Naive thymus-derived CD8-positive, alpha-beta T cell (primary cell): ENCODE measurements around the gene ALK. TPM values are rescaled to one million over a fixed set of nuclear protein-coding genes. Genes with fewer than 3 reads are reported as not detected.

Experiments
- ATAC-seq, 2 donors: fragments of 150-1000 bp; cut with Tn5 transposase in 1 of 2; sonication (Bioruptor Pico), chemical (Tn5 transposase) in 1 of 2; 1 replicate in 1 of 2; 2 replicates in 1 of 2; pipeline ENCODE4 v1.10.0; 2021; ENCODE audit warnings: mild to moderate bottlenecking in 2 of 2, moderate library complexity in 2 of 2
- POLR2A ChIA-PET: fragments of 350-600 bp; sonication (Branson Sonifier 250); formaldehyde crosslinking; loops from one replicate; lab custom pipeline; 2021; ENCODE audit warnings: antibody characterized with exemption; lab: Charles Lee
- DNase-seq, 10 donors: peaks; one replicate each; pipeline versions ENCODE4 v3.0.0 to v3.0.0-alpha.2; 2020 to 2022
- H3K27ac Mint-ChIP-seq, 10 donors: one replicate each; pipeline ENCODE4 v1.8.0; 2020 to 2022; ENCODE audit warnings: mild to moderate bottlenecking in 10 of 10, mixed read lengths in 10 of 10, moderate library complexity in 4 of 10, inconsistent platforms in 1 of 10
- H3K27me3 Mint-ChIP-seq, 5 donors: one replicate each; pipeline ENCODE4 v1.8.0; 2021 to 2022; ENCODE audit warnings: mixed read lengths in 5 of 5
- H3K36me3 Mint-ChIP-seq, 3 donors: one replicate each; pipeline ENCODE4 v1.8.0; 2020 to 2022; ENCODE audit warnings: mixed read lengths in 3 of 3, mild to moderate bottlenecking in 2 of 3, inconsistent platforms in 1 of 3
- H3K4me1 Mint-ChIP-seq, 4 donors: one replicate each; pipeline ENCODE4 v1.8.0; 2021 to 2022; ENCODE audit warnings: mixed read lengths in 4 of 4
- H3K4me3 Mint-ChIP-seq, 10 donors: one replicate each; pipeline ENCODE4 v1.8.0; 2020 to 2022; ENCODE audit warnings: mild to moderate bottlenecking in 10 of 10, mixed read lengths in 10 of 10, moderate library complexity in 6 of 10, inconsistent platforms in 1 of 10
- H3K9me3 Mint-ChIP-seq, 9 donors: one replicate each; pipeline ENCODE4 v1.8.0; 2020 to 2022; ENCODE audit warnings: mixed read lengths in 9 of 9, mild to moderate bottlenecking in 3 of 9, inconsistent platforms in 1 of 9, moderate library complexity in 1 of 9
- polyA plus RNA-seq, 3 donors: library from polyadenylated mRNA; unstranded; fragments of 300-500 nt; fragmentation: Illumina TruSeq; gene quantifications; one replicate each; pipeline ENCODE4 v1.2.3, GENCODE V29; 2021
- total RNA-seq, 8 experiments: library from RNA in 2 of 8; stranded (reverse) in 2 of 8; gene quantifications; one replicate each; pipeline ENCODE4 v1.2.3 and lab custom pipeline; 2021 to 2026

The ALK gene
- total and polyA plus RNA-seq, 5 experiments from 2014 or later = 0.10 TPM; not detected in 4

- POLR2A ChIA-PET = no interaction called here
- H3K9me3 Mint-ChIP-seq = no peaks in the 10 kb centered on the region
- H3K27ac Mint-ChIP-seq = no peak overlapping the region
- H3K36me3 Mint-ChIP-seq = peaks cover under 1 to 76% (median 24%) of the 10 kb centered on the region in 3 donors
- H3K4me3 Mint-ChIP-seq = no peak overlapping the region
- DNase-seq (no peak), ATAC-seq (no peak)
- H3K4me1 Mint-ChIP-seq = peaks cover 2 to 8% (median 4%) of the 10 kb centered on the region in 4 donors
- H3K27me3 Mint-ChIP-seq = no peaks in the 10 kb centered on the region
Measured at GRCh38 chr2:29146197-29146596, 775.2 kb downstream of the ALK start.

- no peaks in the 10 kb centered on the region for H3K27me3 Mint-ChIP-seq
- no peak for ATAC-seq
- peaks cover 13 to 26% (median 22%) of the 10 kb centered on the region in 4 donors for H3K4me1 Mint-ChIP-seq
- no peak for DNase-seq
- no peak overlapping the region for H3K4me3 Mint-ChIP-seq
- H3K36me3 Mint-ChIP-seq = peaks cover 20 to 82% (median 38%) of the 10 kb centered on the region in 3 donors
- peaks cover 0 to 12% (median 0%) of the 10 kb centered on the region in 9 donors for H3K9me3 Mint-ChIP-seq
- POLR2A ChIA-PET = no interaction called here
- no peak overlapping the region for H3K27ac Mint-ChIP-seq
Measured at GRCh38 chr2:29143657-29144056, 777.7 kb downstream of the ALK start.

Other genes starting within 250 kb of the ALK start
- 100 to 1,000 TPM in 1 of 2 experiments, 10 to 100 TPM in 1; 99.8 to 106 TPM for gene YPEL5, start 225.4 kb upstream of the ALK start, total RNA-seq
- gene YPEL5, start 225.4 kb upstream of the ALK start, polyA plus RNA-seq = 100 to 1,000 TPM in 2 of 3 donors, 10 to 100 TPM in 1; 88.3 to 155 (median 103) TPM